CD4-positive, alpha-beta T cell (primary cell): ENCODE measurements around the gene PPAN. TPM values are rescaled to one million over a fixed set of nuclear protein-coding genes. Genes with fewer than 3 reads are reported as not detected.

Source experiments
- ATAC-seq: fragments of 200-7000 bp; cut with Tn5 transposase; one replicate; pipeline ENCODE4 v1.10.0; 2022; ENCODE audit warnings: mild to moderate bottlenecking; ENCODE audit not compliant: poor library complexity
- CTCF ChIA-PET: fragments of 350-600 bp; sonication (Branson Sonifier 250); formaldehyde crosslinking; loops from one replicate; lab custom pipeline; 2021; ENCODE audit warnings: antibody characterized with exemption, inconsistent platforms; lab: Charles Lee
- POLR2A ChIA-PET: fragments of 350-600 bp; sonication (Branson Sonifier 250); formaldehyde crosslinking; loops from one replicate; lab custom pipeline; 2021; ENCODE audit warnings: antibody characterized with exemption, inconsistent platforms; lab: Charles Lee
- DNase-seq, 14 experiments: peaks; one replicate each; pipeline ENCODE4 v3.0.0-alpha.2; 2013 to 2020; ENCODE audit warnings: mixed read lengths in 2 of 14
- H3K27ac ChIP-seq, 2 donors: one replicate each; pipeline versions ENCODE4 v1.5.1 to v1.7.0; 2013; ENCODE audit warnings: low read length in 2 of 2, low read depth in 1 of 2, mild to moderate bottlenecking in 1 of 2
- H3K27me3 ChIP-seq, 2 experiments: 1 replicate in 1 of 2; 2 replicates in 1 of 2; pipeline versions ENCODE4 v1.6.1 to v1.7.0; 2013; ENCODE audit warnings: low read length in 2 of 2, control low read depth in 1 of 2, mild to moderate bottlenecking in 1 of 2, moderate library complexity in 1 of 2; ENCODE audit not compliant: insufficient read depth in 2 of 2, control insufficient read depth in 1 of 2
- H3K36me3 ChIP-seq: one replicate; pipeline ENCODE4 v1.6.1; 2013; ENCODE audit warnings: low read length, control low read depth; ENCODE audit not compliant: insufficient read depth
- H3K4me1 ChIP-seq: one replicate; pipeline ENCODE4 v1.6.1; 2013; ENCODE audit warnings: low read length, control low read depth; ENCODE audit not compliant: insufficient read depth
- H3K4me3 ChIP-seq: one replicate; pipeline ENCODE4 v1.5.1; 2013; ENCODE audit warnings: mild to moderate bottlenecking, low read length, moderate library complexity
- H3K9me3 ChIP-seq, 2 experiments: 1 replicate in 1 of 2; 2 replicates in 1 of 2; pipeline versions ENCODE4 v1.6.1 to v1.7.0; 2013; ENCODE audit warnings: low read length in 2 of 2, mild to moderate bottlenecking in 2 of 2, control low read depth in 1 of 2, moderate library complexity in 1 of 2; ENCODE audit not compliant: control insufficient read depth in 1 of 2, insufficient read depth in 1 of 2
- H3K27ac Mint-ChIP-seq: one replicate; pipeline ENCODE4 v1.8.0; 2020; ENCODE audit warnings: mixed read lengths
- H3K27me3 Mint-ChIP-seq: one replicate; pipeline ENCODE4 v1.8.0; 2021; ENCODE audit warnings: mixed read lengths
- H3K36me3 Mint-ChIP-seq: one replicate; pipeline ENCODE4 v1.8.0; 2021; ENCODE audit warnings: low read depth, mixed read lengths
- H3K4me1 Mint-ChIP-seq: one replicate; pipeline ENCODE4 v1.8.0; 2021; ENCODE audit warnings: low read depth, mixed read lengths
- H3K4me3 Mint-ChIP-seq: one replicate; pipeline ENCODE4 v1.8.0; 2020; ENCODE audit warnings: mild to moderate bottlenecking, mixed read lengths
- H3K9me3 Mint-ChIP-seq: one replicate; pipeline ENCODE4 v1.8.0; 2020; ENCODE audit warnings: mixed read lengths
- intact Hi-C, 2 experiments: fragments of 100-400 bp; cut with DNase I in 1 of 2; cut with micrococcal nuclease in 1 of 2; formaldehyde crosslinking; loops; one replicate each; pipeline versions ENCODE4 v1.15.1 to v1.9.0; 2023 to 2025; cut with DNase I, micrococcal nuclease
- total RNA-seq, 174 experiments: library from RNA in 2 of 174; stranded (reverse) in 2 of 174; gene quantifications; one replicate each; pipeline ENCODE4 v1.2.3 and lab custom pipeline; 2021 to 2026
- TF ChIP-seq, protein P1 (sequence below): fragments of 200-600 bp; IDR thresholded peaks from one replicate; pipeline ENCODE4 v1.8.0; 2022; ENCODE audit warnings: antibody characterized with exemption, mild to moderate bottlenecking

PPAN gene
- total RNA-seq, 2 experiments from 2014 or later: 119 to 127 TPM

DNA sequence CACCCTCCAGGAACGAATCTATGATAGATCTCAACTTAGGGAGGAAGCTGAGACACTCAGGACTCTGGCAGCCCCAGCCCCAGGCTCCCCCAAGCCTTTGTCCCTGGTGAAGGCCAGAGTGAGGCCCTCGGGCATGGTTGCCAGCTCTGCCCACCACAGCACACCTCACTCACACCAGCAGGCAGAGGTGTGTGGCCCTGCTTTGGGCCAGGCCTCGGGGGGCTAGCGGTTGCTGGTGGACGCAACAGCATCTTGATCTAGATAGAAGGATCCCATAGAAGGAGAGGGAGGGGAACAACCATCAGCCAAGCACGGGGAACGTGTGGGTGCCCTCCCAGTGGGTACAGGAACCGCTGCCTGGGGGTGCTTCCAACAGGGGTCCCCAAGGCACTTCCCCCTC is 51.9 kb downstream of the PPAN start:
- Histone ChIP-seq H3K36me3 (peaks cover 96% of the 10 kb centered on the region), H3K27ac (peak overlapping the region in 1 of 2 donors; percentile 18), H3K4me3 (no peak overlapping the region), H3K27me3 (no peaks in the 10 kb centered on the region), H3K4me1 (no peaks in the 10 kb centered on the region), H3K9me3 (no peaks in the 10 kb centered on the region)
- H3K9me3 Mint-ChIP-seq: no peaks in the 10 kb centered on the region
- intact Hi-C loops: no loop called here
- H3K36me3 Mint-ChIP-seq: peaks cover 96% of the 10 kb centered on the region
- ATAC-seq (no peak), DNase-seq (no peak)
- H3K4me3 Mint-ChIP-seq: no peak overlapping the region
- POLR2A ChIA-PET: no interaction called here
- CTCF ChIA-PET: no interaction called here
- H3K27me3 Mint-ChIP-seq: no peaks in the 10 kb centered on the region
- TF ChIP-seq, protein P1, sequence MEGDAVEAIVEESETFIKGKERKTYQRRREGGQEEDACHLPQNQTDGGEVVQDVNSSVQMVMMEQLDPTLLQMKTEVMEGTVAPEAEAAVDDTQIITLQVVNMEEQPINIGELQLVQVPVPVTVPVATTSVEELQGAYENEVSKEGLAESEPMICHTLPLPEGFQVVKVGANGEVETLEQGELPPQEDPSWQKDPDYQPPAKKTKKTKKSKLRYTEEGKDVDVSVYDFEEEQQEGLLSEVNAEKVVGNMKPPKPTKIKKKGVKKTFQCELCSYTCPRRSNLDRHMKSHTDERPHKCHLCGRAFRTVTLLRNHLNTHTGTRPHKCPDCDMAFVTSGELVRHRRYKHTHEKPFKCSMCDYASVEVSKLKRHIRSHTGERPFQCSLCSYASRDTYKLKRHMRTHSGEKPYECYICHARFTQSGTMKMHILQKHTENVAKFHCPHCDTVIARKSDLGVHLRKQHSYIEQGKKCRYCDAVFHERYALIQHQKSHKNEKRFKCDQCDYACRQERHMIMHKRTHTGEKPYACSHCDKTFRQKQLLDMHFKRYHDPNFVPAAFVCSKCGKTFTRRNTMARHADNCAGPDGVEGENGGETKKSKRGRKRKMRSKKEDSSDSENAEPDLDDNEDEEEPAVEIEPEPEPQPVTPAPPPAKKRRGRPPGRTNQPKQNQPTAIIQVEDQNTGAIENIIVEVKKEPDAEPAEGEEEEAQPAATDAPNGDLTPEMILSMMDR: no peak
- H3K27ac Mint-ChIP-seq: no peak overlapping the region
- H3K4me1 Mint-ChIP-seq: no peaks in the 10 kb centered on the region

DNA sequence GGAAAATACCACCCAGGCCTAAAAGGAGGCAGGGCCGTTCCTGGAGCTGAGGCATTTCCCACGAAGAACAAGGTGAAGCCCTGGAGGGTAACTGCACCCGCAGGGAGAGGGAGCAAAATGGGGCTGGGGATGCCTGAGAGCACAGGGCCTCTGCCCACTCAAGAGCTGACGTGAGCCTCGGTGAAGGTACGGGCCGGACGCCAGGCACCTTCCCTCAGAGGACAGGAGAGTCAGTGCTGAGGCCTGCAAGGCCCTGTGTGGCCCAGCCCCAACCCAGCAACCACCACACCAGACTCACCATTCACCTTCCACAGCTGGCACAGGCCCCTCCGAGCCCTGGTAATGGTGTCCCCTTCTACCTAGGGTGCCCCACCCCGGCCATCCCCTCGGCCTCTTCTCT is 52.3 kb downstream of the PPAN start:
- Histone ChIP-seq H3K27ac (no peak overlapping the region), H3K9me3 (no peaks in the 10 kb centered on the region), H3K36me3 (peaks cover 98% of the 10 kb centered on the region), H3K4me3 (no peak overlapping the region), H3K4me1 (no peaks in the 10 kb centered on the region), H3K27me3 (no peaks in the 10 kb centered on the region)
- ATAC-seq: no peak
- POLR2A ChIA-PET: no interaction called here
- Mint-ChIP-seq H3K36me3 (peaks cover 97% of the 10 kb centered on the region), H3K27ac (no peak overlapping the region), H3K4me1 (no peaks in the 10 kb centered on the region), H3K27me3 (no peaks in the 10 kb centered on the region), H3K9me3 (no peaks in the 10 kb centered on the region), H3K4me3 (no peak overlapping the region)
- intact Hi-C loops: no loop called here
- no peak for DNase-seq
- CTCF ChIA-PET: no interaction called here
- TF ChIP-seq, protein P1: no peak

DNA sequence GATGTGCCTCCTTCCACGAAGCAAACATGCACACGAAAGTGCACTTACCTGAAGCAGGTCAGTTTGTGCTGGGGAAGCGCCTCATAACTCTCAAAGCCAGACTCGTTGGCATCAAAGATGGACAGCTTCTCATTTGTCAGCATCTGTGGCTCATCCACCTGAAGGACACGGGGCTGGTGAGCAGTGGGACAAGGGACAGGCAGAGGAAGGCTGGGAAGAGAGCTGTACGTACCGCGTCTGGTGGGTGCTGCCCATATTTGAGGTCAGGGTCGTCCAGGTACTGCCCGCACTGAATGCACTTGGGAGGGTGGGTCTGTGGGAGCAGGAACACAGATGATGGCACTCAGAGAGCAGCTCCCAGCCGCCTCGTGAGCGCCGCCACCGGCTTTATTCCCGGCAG is 53.4 kb downstream of the PPAN start:
- H3K27me3 ChIP-seq: no peaks in the 10 kb centered on the region
- Mint-ChIP-seq H3K4me3 (no peak overlapping the region), H3K4me1 (no peaks in the 10 kb centered on the region), H3K27me3 (no peaks in the 10 kb centered on the region), H3K27ac (no peak overlapping the region), H3K9me3 (no peaks in the 10 kb centered on the region), H3K36me3 (peaks cover 91% of the 10 kb centered on the region)
- no peak overlapping the region for H3K27ac ChIP-seq
- CTCF ChIA-PET: no interaction called here
- intact Hi-C loops: no loop called here
- no peaks in the 10 kb centered on the region for H3K9me3 ChIP-seq
- POLR2A ChIA-PET: interaction anchor here (1.3 kb wide), 1 partner anchor 44 kb away, joined by 3 read pairs; no protein-coding TSS in a partner anchor
- ATAC-seq (no peak), DNase-seq (no peak)
- peaks cover 96% of the 10 kb centered on the region for H3K36me3 ChIP-seq
- no peak overlapping the region for H3K4me3 ChIP-seq
- TF ChIP-seq, protein P1: no peak
- H3K4me1 ChIP-seq: no peaks in the 10 kb centered on the region

Other genes with a start within 250 kb of the PPAN start
- 1 to 10 TPM; 4.1 to 4.8 TPM for gene OLFM2, start 169.8 kb upstream of the PPAN start, total RNA-seq
- gene COL5A3, start 95.9 kb upstream of the PPAN start, total RNA-seq: 1 to 10 TPM; 4.4 to 5.2 TPM
- gene RDH8, start 92.9 kb upstream of the PPAN start, total RNA-seq: not detected
- gene SHFL, start 20.0 kb upstream of the PPAN start, total RNA-seq: 10 to 100 TPM; 58.5 to 61.7 TPM
- under 1 TPM; 0.61 to 0.63 TPM for gene ANGPTL6, start 3.7 kb upstream of the PPAN start, total RNA-seq
- 10 to 100 TPM; 88.5 to 93.9 TPM for gene P2RY11, start 5.3 kb downstream of the PPAN start, total RNA-seq
- 100 to 1,000 TPM; 328 to 343 TPM for gene EIF3G, start 13.5 kb downstream of the PPAN start, total RNA-seq
- 100 to 1,000 TPM; 159 to 160 TPM for gene DNMT1, start 88.6 kb downstream of the PPAN start, total RNA-seq
- gene S1PR2, start 125.0 kb downstream of the PPAN start, total RNA-seq: 10 to 100 TPM; 14.6 to 17.2 TPM
- 10 to 100 TPM; 44.6 to 47.3 TPM for gene MRPL4, start 145.9 kb downstream of the PPAN start, total RNA-seq
- gene ICAM1, start 164.8 kb downstream of the PPAN start, total RNA-seq: 1 to 10 TPM; 7.0 to 7.4 TPM
- under 1 TPM; 0.52 to 0.70 TPM for gene ICAM4, start 180.6 kb downstream of the PPAN start, total RNA-seq
- gene ICAM5, start 183.6 kb downstream of the PPAN start, total RNA-seq: not detected
- 1 to 10 TPM; 1.6 to 2.6 TPM for gene ZGLP1, start 203.5 kb downstream of the PPAN start, total RNA-seq
- 1 to 10 TPM; 1.2 to 1.9 TPM for gene FDX2, start 209.7 kb downstream of the PPAN start, total RNA-seq
- gene RAVER1, start 227.2 kb downstream of the PPAN start, total RNA-seq: 10 to 100 TPM; 20.5 to 21.3 TPM
- gene ICAM3, start 233.3 kb downstream of the PPAN start, total RNA-seq: 100 to 1,000 TPM; 164 to 173 TPM